Rectal smooth muscle tissue (tissue), 1 donor: ENCODE measurements around the gene KCNIP1.

Experiments
- H3K27ac ChIP-seq: one replicate; pipeline ENCODE4 v1.7.0; 2013; ENCODE audit warnings: low read depth, low read length, inconsistent platforms
- H3K27me3 ChIP-seq: one replicate; pipeline ENCODE4 v1.7.0; 2013; ENCODE audit warnings: low read length; ENCODE audit not compliant: control insufficient read depth, insufficient read depth
- H3K36me3 ChIP-seq: one replicate; pipeline ENCODE4 v1.7.0; 2013; ENCODE audit warnings: low read length; ENCODE audit not compliant: control insufficient read depth, insufficient read depth
- H3K4me1 ChIP-seq: one replicate; pipeline ENCODE4 v1.7.0; 2013; ENCODE audit warnings: low read length; ENCODE audit not compliant: control insufficient read depth, insufficient read depth
- H3K4me3 ChIP-seq: one replicate; pipeline ENCODE4 v1.7.0; 2013; ENCODE audit warnings: low read length
- H3K9ac ChIP-seq: one replicate; pipeline ENCODE4 v1.7.0; 2013; ENCODE audit warnings: low read length

Gene KCNIP1

GRCh38 chr5:170485616-170485911 is 18.3 kb upstream of the KCNIP1 start:
- Histone ChIP-seq H3K27ac (no peak overlapping the region), H3K4me3 (no peak overlapping the region), H3K4me1 (no peaks in the 10 kb centered on the region), H3K9ac (no peak overlapping the region), H3K27me3 (no peaks in the 10 kb centered on the region), H3K36me3 (no peaks in the 10 kb centered on the region)

GRCh38 chr5:170486371-170486770 is 17.4 kb upstream of the KCNIP1 start:
- Histone ChIP-seq H3K36me3 (no peaks in the 10 kb centered on the region), H3K9ac (no peak overlapping the region), H3K4me1 (peaks cover 4% of the 10 kb centered on the region), H3K4me3 (no peak overlapping the region), H3K27ac (no peak overlapping the region), H3K27me3 (no peaks in the 10 kb centered on the region)

- H3K27ac ChIP-seq, result no peak overlapping the region
- no peak overlapping the region for H3K4me3 ChIP-seq
- H3K36me3 ChIP-seq, result no peaks in the 10 kb centered on the region
- H3K27me3 ChIP-seq, result no peaks in the 10 kb centered on the region
- peaks cover 10% of the 10 kb centered on the region for H3K4me1 ChIP-seq
- no peak overlapping the region for H3K9ac ChIP-seq
These were observed 15.2 kb upstream of the KCNIP1 start for GRCh38 chr5:170488570-170488969.

- Histone ChIP-seq H3K27ac (no peak overlapping the region), H3K27me3 (no peaks in the 10 kb centered on the region), H3K4me1 (peaks cover 10% of the 10 kb centered on the region), H3K4me3 (no peak overlapping the region), H3K36me3 (no peaks in the 10 kb centered on the region), H3K9ac (no peak overlapping the region)
These were observed 14.6 kb upstream of the KCNIP1 start for GRCh38 chr5:170489199-170489598.

GRCh38 chr5:170490381-170490780 is 13.4 kb upstream of the KCNIP1 start:
- no peaks in the 10 kb centered on the region for H3K36me3 ChIP-seq
- no peaks in the 10 kb centered on the region for H3K27me3 ChIP-seq
- no peak overlapping the region for H3K27ac ChIP-seq
- no peak overlapping the region for H3K4me3 ChIP-seq
- H3K9ac ChIP-seq, result no peak overlapping the region
- peaks cover 10% of the 10 kb centered on the region for H3K4me1 ChIP-seq

GRCh38 chr5:170491479-170491878 is 12.3 kb upstream of the KCNIP1 start:
- Histone ChIP-seq H3K4me1 (peaks cover 10% of the 10 kb centered on the region), H3K27ac (no peak overlapping the region), H3K4me3 (no peak overlapping the region), H3K9ac (no peak overlapping the region), H3K36me3 (no peaks in the 10 kb centered on the region), H3K27me3 (no peaks in the 10 kb centered on the region)

GRCh38 chr5:170493028-170493820 is 10.6 kb upstream of the KCNIP1 start:
- H3K4me3 ChIP-seq, result no peak overlapping the region

GRCh38 chr5:170494041-170494440 is 9.8 kb upstream of the KCNIP1 start:
- H3K4me3 ChIP-seq, result no peak overlapping the region
- no peaks in the 10 kb centered on the region for H3K27me3 ChIP-seq
- peaks cover 10% of the 10 kb centered on the region for H3K4me1 ChIP-seq
- no peak overlapping the region for H3K27ac ChIP-seq
- no peaks in the 10 kb centered on the region for H3K36me3 ChIP-seq
- H3K9ac ChIP-seq, result no peak overlapping the region

More at GRCh38 chr5:170493028-170493820, 10.6 kb upstream of the KCNIP1 start:
- no peak overlapping the region for H3K9ac ChIP-seq
- no peak overlapping the region for H3K27ac ChIP-seq
- H3K36me3 ChIP-seq, result no peaks in the 10 kb centered on the region
- no peaks in the 10 kb centered on the region for H3K27me3 ChIP-seq
- peaks cover 10% of the 10 kb centered on the region for H3K4me1 ChIP-seq

- Histone ChIP-seq H3K4me1 (peaks cover 9% of the 10 kb centered on the region), H3K27ac (no peak overlapping the region), H3K9ac (no peak overlapping the region), H3K4me3 (no peak overlapping the region), H3K36me3 (no peaks in the 10 kb centered on the region), H3K27me3 (no peaks in the 10 kb centered on the region)
These were observed 7.8 kb upstream of the KCNIP1 start for GRCh38 chr5:170495825-170496661.

GRCh38 chr5:170496662-170497028 is 7.2 kb upstream of the KCNIP1 start:
- no peak overlapping the region for H3K4me3 ChIP-seq
- H3K36me3 ChIP-seq, result no peaks in the 10 kb centered on the region
- H3K4me1 ChIP-seq, result peaks cover 4% of the 10 kb centered on the region
- H3K9ac ChIP-seq, result no peak overlapping the region
- H3K27ac ChIP-seq, result no peak overlapping the region
- no peaks in the 10 kb centered on the region for H3K27me3 ChIP-seq

GRCh38 chr5:170497311-170498038 is 6.3 kb upstream of the KCNIP1 start:
- Histone ChIP-seq H3K4me3 (no peak overlapping the region), H3K4me1 (no peaks in the 10 kb centered on the region), H3K9ac (no peak overlapping the region), H3K27me3 (peaks cover 6% of the 10 kb centered on the region), H3K36me3 (no peaks in the 10 kb centered on the region), H3K27ac (no peak overlapping the region)

- no peak overlapping the region for H3K27ac ChIP-seq
- H3K27me3 ChIP-seq, result peaks cover 7% of the 10 kb centered on the region
- no peak overlapping the region for H3K9ac ChIP-seq
- H3K4me1 ChIP-seq, result no peaks in the 10 kb centered on the region
- H3K4me3 ChIP-seq, result no peak overlapping the region
- no peaks in the 10 kb centered on the region for H3K36me3 ChIP-seq
These were observed 4.9 kb upstream of the KCNIP1 start for GRCh38 chr5:170498811-170499351.
